Kidney glomerular epithelial cell (primary cell): ENCODE measurements around the gene SPAG7.
A peak's percentile ranks its signal among the peaks of the same experiment; 100 is the strongest.
"Not testable (repeated sequence)": the region's sequence is repeated elsewhere in the genome, so short reads cannot be mapped to it uniquely, and the experiment has no call there.

Experiments used
- DNase-seq: peaks from one replicate; lab custom pipeline; 2025; lab: John Stamatoyannopoulos, UW

SPAG7 gene

DNA sequence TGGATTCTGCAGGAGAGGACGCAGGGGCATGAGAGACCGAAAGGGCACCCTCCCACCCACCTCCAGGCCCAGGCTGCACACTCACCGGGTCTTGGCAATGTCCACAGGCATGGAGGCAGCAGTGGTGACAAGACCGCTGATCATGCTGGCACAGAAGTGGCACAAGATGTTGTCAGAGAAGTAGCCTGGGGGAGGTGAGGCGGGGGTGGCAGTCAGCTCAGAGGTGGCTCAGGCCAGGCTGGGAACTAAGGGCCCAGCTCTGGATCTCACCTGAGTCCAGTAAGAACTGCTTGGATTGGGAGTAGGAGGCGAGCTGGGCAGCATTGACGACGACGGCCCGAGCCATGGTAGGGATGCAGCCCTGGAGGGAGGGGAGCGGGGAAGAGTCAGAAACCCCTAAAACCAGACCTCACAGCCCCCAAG, 29.5 kb downstream of the SPAG7 start:
- DNase-seq, result no peak

- DNase-seq, result no peak
Measured at GRCh38 chr17:4937553-4937952, 30.1 kb downstream of the SPAG7 start.

DNA sequence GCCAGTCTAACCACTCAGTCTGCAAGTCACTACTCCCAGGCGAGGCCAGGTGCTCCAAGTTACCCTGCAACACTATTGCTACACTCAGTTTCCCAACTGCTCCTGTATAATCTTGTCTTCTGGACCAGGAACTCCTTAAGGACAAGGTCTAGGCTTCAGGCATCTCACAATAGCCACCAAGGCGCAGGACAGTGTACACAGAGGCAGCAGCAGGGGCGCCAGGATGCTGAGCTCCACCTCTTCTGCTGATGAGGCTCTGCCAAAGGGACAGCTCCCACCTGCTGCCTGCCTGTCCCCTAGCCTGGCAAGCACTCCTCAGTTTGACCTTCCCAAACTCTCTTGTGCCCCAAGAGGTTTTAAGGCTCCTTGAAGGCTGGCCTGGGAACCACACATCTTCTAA, 31.2 kb downstream of the SPAG7 start:
- no peak for DNase-seq

DNA sequence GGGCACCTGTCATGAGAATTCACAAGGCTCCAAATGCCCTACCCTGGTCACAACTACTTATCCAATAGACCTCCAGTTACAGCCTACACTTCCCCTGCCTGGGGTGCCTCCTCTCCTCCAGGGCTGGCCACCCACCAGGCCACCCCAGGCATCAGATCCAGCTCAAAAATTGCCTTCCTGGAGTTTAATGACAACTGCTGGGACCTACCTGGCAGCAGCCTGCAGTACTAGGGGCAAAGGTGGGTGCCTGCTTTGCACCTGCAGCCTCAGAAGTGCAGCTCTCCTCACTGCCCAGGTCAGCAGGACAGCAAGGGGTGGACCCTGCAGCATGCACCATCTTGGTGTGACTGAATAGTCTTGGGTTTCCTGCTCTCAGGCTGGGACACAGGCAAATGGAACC, 32.0 kb downstream of the SPAG7 start:
- DNase-seq, result no peak

DNA sequence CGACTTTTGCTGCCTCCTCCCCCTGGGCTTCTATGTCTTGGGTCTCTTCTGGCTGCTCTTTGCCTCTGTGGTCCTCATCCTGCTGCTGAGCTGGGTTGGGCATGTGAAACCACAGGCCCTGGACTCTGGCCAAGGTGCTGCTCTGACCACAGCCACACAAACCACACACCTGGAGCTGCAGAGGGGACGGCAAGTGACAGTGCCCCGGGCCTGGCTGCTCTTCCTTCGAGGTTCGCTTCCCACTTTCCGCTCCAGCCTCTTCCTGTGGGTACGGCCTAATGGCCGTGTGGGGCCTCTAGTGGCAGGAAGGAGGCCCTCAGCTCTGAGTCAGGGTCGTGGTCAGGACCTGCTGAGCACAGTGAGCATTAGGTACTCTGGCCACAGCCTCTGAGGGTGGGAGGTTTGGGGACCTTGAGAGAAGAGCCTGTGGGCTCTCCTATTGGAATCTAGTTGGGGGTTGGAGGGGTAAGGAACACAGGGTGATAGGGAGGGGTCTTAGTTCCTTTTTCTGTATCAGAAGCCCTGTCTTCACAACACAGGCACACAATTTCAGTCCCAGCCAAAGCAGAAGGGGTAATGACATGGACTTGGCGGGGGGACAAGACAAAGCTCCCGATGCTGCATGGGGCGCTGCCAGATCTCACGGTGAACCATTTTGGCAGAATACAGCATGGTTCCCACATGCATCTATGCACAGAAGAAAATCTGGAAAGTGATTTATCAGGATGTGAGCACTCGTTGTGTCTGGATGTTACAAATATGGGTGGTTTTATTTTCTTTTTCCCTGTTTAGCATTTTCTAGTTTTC, 33.2 kb downstream of the SPAG7 start:
- no peak for DNase-seq

DNA sequence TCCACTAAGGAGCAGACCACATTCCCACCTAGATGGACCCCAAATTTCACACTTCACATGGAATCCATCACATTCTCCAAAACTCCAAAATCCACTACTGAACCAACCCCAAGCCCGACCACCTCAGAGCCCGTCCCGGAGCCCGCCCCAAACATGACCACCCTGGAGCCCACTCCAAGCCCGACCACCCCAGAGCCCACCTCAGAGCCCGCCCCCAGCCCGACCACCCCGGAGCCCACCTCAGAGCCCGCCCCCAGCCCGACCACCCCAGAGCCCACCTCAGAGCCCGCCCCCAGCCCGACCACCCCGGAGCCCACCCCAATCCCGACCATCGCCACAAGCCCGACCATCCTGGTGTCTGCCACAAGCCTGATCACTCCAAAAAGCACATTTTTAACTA, 34.0 kb downstream of the SPAG7 start:
- no peak for DNase-seq

GRCh38 chr17:4932756-4933155, 34.9 kb downstream of the SPAG7 start:
- DNase-seq, result no peak

DNA sequence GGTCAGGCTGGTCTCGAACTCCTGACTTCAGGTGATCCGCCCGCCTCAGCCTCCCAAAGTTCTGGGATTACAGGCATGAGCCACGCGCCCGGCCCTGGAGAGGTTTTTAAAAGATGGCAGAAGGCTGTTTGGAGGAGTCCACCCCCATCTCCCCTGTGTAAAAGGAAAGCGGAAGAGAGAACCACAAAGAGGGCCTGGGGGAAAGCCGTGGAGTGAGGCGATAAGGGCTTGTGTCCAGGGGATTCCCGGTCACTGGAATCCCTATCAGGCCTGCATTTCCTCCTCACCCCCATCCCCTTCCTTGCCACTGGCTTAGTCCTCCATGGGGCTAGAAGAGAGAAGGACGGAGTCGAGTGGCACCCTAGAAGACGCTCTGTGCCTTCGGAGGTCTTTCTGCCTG, 35.7 kb downstream of the SPAG7 start, which contains the start of gene GP1BA:
Gene GP1BA (plus strand): TSS at position 315 of the 400 bp plus-strand sequence. CDS start 328 bp downstream, outside the sequence.
- DNase-seq, result no peak

DNA sequence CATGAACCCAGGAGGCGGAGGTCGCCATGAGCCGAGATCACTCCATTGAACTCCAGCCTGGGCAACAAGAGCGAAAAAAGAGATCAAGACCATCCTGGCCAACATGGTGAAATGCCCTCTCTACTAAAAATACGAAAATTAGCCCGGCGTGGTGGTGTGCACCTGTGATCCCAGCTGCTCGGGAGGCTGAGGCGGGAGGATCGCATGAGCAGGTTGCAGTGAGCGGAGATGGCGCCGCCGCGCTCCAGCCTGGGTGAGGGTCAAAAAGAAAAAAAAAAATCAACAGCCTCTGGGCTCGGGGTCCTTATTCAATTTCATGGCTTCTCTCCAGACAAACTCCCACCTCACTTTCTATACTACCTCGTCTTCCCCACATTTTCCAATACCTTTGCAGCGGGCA, 38.7 kb downstream of the SPAG7 start:
- DNase-seq, result no peak

DNA sequence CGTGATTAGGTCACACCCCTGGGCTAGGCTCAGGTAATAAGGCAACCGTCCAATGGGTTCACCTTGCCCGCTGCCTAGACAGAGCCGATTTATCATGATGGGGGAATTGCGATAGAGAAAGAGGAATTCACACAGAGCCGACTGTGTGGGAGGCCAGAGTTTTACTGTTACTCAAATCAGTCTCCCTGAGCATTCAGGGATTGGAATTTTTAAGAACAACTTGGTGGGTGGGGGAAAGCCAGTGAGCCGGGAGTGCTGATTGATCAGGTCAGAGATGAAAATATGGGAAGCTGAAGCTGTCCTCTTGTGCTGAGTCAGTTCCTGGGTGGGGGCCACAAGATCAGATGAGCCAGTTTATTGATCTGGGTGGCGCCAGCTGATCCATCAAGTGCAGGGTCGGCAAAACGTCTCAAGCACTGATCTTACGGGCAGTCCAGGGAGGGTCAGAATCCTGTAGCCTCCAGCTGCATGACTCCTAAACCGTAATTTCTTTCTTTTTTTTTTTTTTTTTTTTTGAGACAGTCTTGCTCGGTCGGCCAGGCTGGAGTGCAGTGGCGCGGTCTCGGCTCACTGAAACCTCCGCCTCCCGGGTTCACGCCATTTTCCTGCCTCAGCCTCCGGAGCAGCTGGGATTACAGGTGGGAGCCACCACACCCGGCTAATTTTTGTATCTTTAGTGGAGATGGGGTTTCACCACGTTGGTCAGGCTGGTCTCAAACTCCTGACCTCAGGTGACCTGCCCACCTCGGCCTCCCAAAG, 40.9 kb downstream of the SPAG7 start:
- not testable (repeated sequence) for DNase-seq

DNA sequence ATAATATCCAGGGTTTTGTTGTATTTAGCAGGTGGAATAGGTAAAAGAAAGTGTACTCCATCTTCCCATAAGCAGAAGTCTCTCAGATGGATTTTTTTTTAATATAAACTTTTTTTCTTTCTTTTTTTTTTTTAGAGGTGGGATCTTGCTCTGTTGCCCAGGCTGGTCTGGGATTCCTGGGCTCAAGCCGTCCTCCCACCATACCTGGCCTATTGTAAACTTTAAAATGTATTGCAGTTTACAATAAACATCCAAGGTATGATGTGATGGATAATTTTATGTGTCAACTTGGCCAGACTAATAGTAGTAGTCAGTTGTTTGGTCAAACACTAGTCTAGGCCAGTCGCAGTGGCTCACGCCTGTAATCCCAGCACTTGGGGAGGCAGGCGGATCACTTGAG, 46.3 kb downstream of the SPAG7 start:
- no peak for DNase-seq

DNA sequence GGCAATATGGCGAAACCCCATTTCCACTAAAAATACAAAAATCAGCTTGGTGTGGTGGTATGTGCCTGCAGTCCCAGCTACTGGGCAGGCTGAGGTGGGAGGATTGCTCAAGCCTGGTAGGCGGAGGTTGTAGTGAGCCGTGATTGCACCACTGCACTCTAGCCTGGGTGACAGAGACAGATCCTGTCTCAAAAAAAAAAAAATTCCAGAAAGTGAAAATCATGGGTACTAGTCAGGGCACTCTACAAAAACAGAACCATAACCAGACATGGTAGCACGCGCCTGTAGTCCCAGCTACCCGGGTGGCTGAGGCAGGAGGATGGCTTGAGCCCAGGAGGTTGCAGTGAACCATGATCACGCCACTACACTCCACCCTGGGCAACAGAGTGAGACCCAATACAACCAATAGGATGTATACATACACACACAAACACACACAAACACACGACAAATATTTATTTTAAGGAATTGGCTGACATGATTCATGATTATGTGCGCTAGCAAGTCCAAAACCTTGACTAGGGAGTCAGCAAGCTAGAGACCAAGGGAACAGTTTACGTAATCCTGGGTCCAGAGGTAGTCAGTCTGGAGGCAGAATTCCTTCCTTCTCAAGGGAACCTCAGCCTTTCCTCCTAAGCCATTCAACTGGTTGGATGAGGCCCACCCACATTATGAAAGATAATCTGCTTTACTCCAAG, 47.1 kb downstream of the SPAG7 start:
- no peak for DNase-seq

GRCh38 chr17:4919511-4920047, 48.0 kb downstream of the SPAG7 start:
- no peak for DNase-seq

GRCh38 chr17:4914551-4914950, 53.1 kb downstream of the SPAG7 start:
- DNase-seq, result not testable (repeated sequence)

DNA sequence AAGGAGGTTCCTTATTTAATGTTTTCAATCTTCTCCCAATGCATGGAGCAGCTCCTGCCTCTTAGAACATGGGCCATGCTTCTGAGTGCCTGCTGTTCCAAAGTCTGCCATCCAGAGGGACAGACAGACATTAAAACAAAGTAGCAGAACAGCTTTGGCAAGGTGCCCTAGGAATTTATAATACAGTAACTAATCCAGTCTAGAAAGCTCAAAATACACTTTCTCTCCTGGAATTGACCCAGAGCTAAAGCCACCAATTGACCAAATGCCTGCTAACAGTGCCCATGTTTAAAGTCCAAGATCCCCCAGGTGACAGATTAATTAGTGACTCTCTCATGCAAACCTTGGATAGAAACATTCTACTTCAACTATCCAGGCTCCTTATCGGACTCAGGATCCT, 53.6 kb downstream of the SPAG7 start:
- DNase-seq, result peak; percentile 21
